ENCODE data around the gene SLC6A16.
"Not testable (repeated sequence)": the region's sequence is repeated elsewhere in the genome, so short reads cannot be mapped to it uniquely, and the experiment has no call there.

Gene SLC6A16

DNA sequence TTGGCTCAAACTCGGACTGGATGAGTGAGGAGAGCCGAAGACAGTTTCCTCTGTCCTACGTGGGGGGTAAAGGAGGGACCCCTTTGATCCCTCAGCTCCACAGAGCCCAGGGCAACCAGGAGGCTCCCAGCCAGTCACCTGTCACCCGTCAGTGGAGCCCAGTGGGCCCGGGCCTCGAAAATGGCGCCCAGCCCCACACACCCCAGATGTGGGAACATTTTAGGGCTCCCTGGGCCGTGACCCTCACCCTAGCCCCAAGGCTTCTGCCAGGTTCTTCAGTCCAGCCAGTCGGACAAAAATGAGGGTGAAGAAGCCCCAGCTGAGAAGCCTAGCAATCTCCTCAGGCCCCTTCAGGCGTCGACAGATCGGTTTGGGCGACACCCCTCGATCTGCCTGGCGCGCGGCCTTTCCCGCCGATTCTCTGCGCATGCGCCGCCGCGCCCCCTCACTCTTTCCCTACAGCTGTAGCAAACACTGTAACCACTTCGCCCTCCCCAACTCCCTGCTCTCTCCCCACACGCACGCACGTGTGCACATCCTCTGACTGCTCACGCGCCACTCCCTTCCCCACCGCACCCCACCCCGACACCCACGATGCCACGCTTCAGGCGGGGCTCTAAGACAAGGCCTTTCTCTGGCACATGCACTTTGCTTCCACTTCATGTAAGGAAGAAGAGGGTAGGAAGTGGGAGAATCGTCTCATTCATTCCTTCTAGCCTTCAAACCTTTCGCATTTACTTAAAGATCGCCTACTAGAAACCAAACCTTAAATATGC, at the start of gene SLC6A16:
Gene SLC6A16, minus strand, starts transcription at position 391 of the 776 bp plus-strand sequence. CDS start 13,844 bp downstream, outside the sequence.
- H3K9me3 ChIP-seq (ENCODE audit: insufficient read depth, low read depth, low read length), result no peaks in the 10 kb centered on the region
- no peaks in the 10 kb centered on the region for H4K20me1 ChIP-seq (ENCODE audit: insufficient read depth, low read length, poor library complexity, severe bottlenecking)
- no peaks in the 10 kb centered on the region for H3K36me3 ChIP-seq (ENCODE audit: insufficient read depth, low read length)
- H3K9ac ChIP-seq (ENCODE audit: low read depth, low read length, poor library complexity, severe bottlenecking), result no peak within 1 kb of the TSS
- H3K4me2 ChIP-seq (ENCODE audit: low read depth, low read length, poor library complexity, severe bottlenecking), result no peak within 1 kb of the TSS
- no peaks in the 10 kb centered on the region for H3F3A ChIP-seq (ENCODE audit: low read depth)
- no peak for TF ChIP-seq EZH2phosphoT487 (IDR thresholded peaks at IDR 0.05; ENCODE audit: borderline replicate concordance)
- TF ChIP-seq CTCF (conservative IDR thresholded peaks at IDR 0.05; ENCODE audit: low read length), result no peak
- no peaks in the 10 kb centered on the region for H3K9me2 ChIP-seq (replicated peaks; ENCODE audit: low read depth, low read length)
- H3K4me1 ChIP-seq (ENCODE audit: insufficient read depth, low read length, poor library complexity, severe bottlenecking), result peaks cover 2% of the 10 kb centered on the region
- no peak within 1 kb of the TSS for H3K4me3 ChIP-seq (ENCODE audit: low read length, poor library complexity, severe bottlenecking)
- no peak within 1 kb of the TSS for H2AFZ ChIP-seq (ENCODE audit: low read length)
- H3K27me3 ChIP-seq (ENCODE audit: insufficient read depth, low read length, poor library complexity, severe bottlenecking), result no peaks in the 10 kb centered on the region
- H3K79me2 ChIP-seq (ENCODE audit: insufficient read depth, low read length), result no peaks in the 10 kb centered on the region

DNA sequence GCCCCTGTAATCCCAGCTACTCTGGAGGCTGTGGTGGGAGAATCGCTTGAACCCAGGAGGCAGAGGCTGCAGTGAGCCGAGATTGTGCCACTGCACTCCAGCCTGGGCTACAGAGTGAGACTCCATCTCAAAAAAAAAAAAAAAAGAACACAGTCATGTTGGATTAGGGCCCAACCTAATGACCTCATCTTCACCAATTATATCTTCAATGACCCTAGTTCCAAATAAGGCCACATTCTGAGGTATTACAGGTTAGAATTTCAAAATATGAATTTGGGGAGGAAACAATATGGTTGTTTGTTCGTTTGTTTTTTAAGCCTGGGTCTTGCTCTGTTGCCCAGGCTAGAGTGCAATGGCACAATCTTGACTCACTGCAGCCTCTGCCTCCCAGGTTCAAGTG, 48.2 kb upstream of the SLC6A16 start:
- not testable (repeated sequence) for H3K36me3 ChIP-seq (ENCODE audit: insufficient read depth, low read length); H3F3A ChIP-seq (ENCODE audit: low read depth); H2AFZ ChIP-seq (ENCODE audit: low read length); H3K4me2 ChIP-seq (ENCODE audit: low read depth, low read length, poor library complexity, severe bottlenecking); H3K4me1 ChIP-seq (ENCODE audit: insufficient read depth, low read length, poor library complexity, severe bottlenecking); H4K20me1 ChIP-seq (ENCODE audit: insufficient read depth, low read length, poor library complexity, severe bottlenecking); H3K9me2 ChIP-seq (replicated peaks; ENCODE audit: low read depth, low read length); H3K4me3 ChIP-seq (ENCODE audit: low read length, poor library complexity, severe bottlenecking); H3K9me3 ChIP-seq (ENCODE audit: insufficient read depth, low read depth, low read length); H3K79me2 ChIP-seq (ENCODE audit: insufficient read depth, low read length); H3K27me3 ChIP-seq (ENCODE audit: insufficient read depth, low read length, poor library complexity, severe bottlenecking); H3K9ac ChIP-seq (ENCODE audit: low read depth, low read length, poor library complexity, severe bottlenecking)

DNA sequence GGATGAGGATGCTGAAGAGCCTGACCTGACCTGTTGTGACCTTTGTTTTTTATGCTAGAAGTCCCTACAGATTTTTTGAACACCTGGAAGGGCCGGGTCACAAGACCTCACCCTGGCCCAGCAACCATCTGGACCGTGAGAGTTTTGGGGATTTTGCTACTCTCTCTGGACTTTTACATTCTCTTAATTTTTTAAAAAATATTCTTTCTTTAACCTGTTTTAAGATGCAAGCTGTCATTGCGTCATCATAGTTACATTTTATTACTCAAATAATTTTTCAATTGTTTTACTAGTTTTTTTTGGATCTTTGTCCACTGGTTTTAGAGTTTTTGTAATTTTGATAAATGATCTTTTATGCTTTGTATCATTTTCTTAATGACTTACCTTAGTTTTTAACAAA, 46.2 kb upstream of the SLC6A16 start:
- H3K36me3 ChIP-seq (ENCODE audit: insufficient read depth, low read length), result no peaks in the 10 kb centered on the region
- H2AFZ ChIP-seq (ENCODE audit: low read length), result no peak overlapping the region
- no peaks in the 10 kb centered on the region for H3K4me1 ChIP-seq (ENCODE audit: insufficient read depth, low read length, poor library complexity, severe bottlenecking)
- no peaks in the 10 kb centered on the region for H3F3A ChIP-seq (ENCODE audit: low read depth)
- no peaks in the 10 kb centered on the region for H4K20me1 ChIP-seq (ENCODE audit: insufficient read depth, low read length, poor library complexity, severe bottlenecking)
- TF ChIP-seq EZH2phosphoT487 (IDR thresholded peaks at IDR 0.05; ENCODE audit: borderline replicate concordance), result no peak
- TF ChIP-seq CTCF (conservative IDR thresholded peaks at IDR 0.05; ENCODE audit: low read length), result no peak
- no peaks in the 10 kb centered on the region for H3K9me2 ChIP-seq (replicated peaks; ENCODE audit: low read depth, low read length)
- peaks cover 3% of the 10 kb centered on the region; the same call in 1 of the 2 replicates for H3K9me3 ChIP-seq (ENCODE audit: insufficient read depth, low read depth, low read length)
- H3K4me3 ChIP-seq (ENCODE audit: low read length, poor library complexity, severe bottlenecking), result no peak overlapping the region
- no peaks in the 10 kb centered on the region for H3K27me3 ChIP-seq (ENCODE audit: insufficient read depth, low read length, poor library complexity, severe bottlenecking)
- H3K79me2 ChIP-seq (ENCODE audit: insufficient read depth, low read length), result no peaks in the 10 kb centered on the region
- no peak overlapping the region for H3K9ac ChIP-seq (ENCODE audit: low read depth, low read length, poor library complexity, severe bottlenecking)
- no peak overlapping the region for H3K4me2 ChIP-seq (ENCODE audit: low read depth, low read length, poor library complexity, severe bottlenecking)
